ENCODE measurements around the gene COL21A1. TPM values are rescaled to one million over a fixed set of nuclear protein-coding genes. Genes with fewer than 3 reads are reported as not detected.

COL21A1 gene
- total and polyA plus RNA-seq, 2 of the 4 experiments (the other 2 are of a cell fraction), result 0.05 TPM; not detected in 1

DNA sequence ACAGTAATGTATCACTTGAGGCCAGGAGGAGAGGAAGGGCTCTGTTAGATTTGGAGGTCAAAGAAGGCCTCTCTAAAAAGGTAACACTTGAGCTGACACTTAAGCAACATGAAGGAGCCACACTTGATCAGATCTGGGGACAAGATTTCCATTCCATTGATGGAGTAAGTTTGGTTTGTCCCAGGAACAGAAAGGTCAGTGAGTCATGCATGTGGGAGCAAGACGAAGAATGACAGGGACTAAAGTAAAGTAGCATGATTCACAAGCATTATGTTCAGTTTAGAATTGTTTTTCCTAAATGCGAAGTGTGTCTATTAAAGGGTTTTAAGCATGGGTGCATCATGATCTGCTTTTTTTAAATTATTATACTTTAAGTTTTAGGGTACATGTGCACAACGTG, 47.4 kb downstream of the COL21A1 start:
- Histone ChIP-seq H3K9ac (ENCODE audit: low read depth, low read length) (no peak overlapping the region), H4K8ac (ENCODE audit: low read depth in 2 of 2, low read length in 2 of 2) (no peak overlapping the region), H3K4ac (ENCODE audit: low read depth, low read length) (no peak overlapping the region), H3K14ac (replicated peaks; ENCODE audit: low read depth, low read length) (peak overlapping the region; percentile 51; the same call in 1 of the 2 replicates), H3K27me3 (ENCODE audit: control insufficient read depth, insufficient read depth, low read length) (no peaks in the 10 kb centered on the region), H3K9me3 (ENCODE audit: control insufficient read depth, insufficient read depth, low read length) (no peaks in the 10 kb centered on the region), H3K18ac (ENCODE audit: low read depth, low read length) (no peak overlapping the region), H2BK5ac (ENCODE audit: low read depth, low read length, poor library complexity, severe bottlenecking) (no peak overlapping the region), H2AK9ac (replicated peaks; ENCODE audit: low read depth, low read length, poor library complexity) (no peak overlapping the region), H3K4me1 (ENCODE audit: control insufficient read depth, insufficient read depth, low read length) (no peaks in the 10 kb centered on the region), H3K4me3 (ENCODE audit: insufficient read depth, low read depth, low read length) (no peak overlapping the region), H4K20me1 (ENCODE audit: insufficient read depth, low read length) (no peaks in the 10 kb centered on the region), H3K36me3 (ENCODE audit: control insufficient read depth, insufficient read depth, low read length) (no peaks in the 10 kb centered on the region), H2BK20ac (ENCODE audit: low read depth, low read length) (no peak overlapping the region), H2AK5ac (ENCODE audit: low read depth, low read length) (no peak overlapping the region), H3K79me1 (ENCODE audit: low read depth in 1 of 2, low read length in 2 of 2) (no peaks in the 10 kb centered on the region), H2BK120ac (ENCODE audit: low read depth, low read length) (no peak overlapping the region), H4K91ac (ENCODE audit: insufficient read depth, low read depth, low read length) (no peak overlapping the region), H2AFZ (replicated peaks; ENCODE audit: low read length, poor library complexity) (no peak overlapping the region), H2BK15ac (ENCODE audit: low read depth, low read length) (no peak overlapping the region), H3K23ac (ENCODE audit: low read depth, low read length) (no peak overlapping the region), H3K27ac (ENCODE audit: insufficient read depth, low read length) (no peak overlapping the region), H3K9me1 (ENCODE audit: insufficient read depth, low read length) (no peaks in the 10 kb centered on the region), H3K4me2 (ENCODE audit: low read depth, low read length) (no peak overlapping the region), H4K5ac (ENCODE audit: low read depth, low read length) (no peak overlapping the region), H3K56ac (ENCODE audit: extremely low read depth, insufficient read depth, low read length) (no peak overlapping the region)
- BruUV-seq (replicated peaks), result no TSS peak
- no peak for TF ChIP-seq MAZ (IDR thresholded peaks at IDR 0.05; ENCODE audit: borderline replicate concordance, low read depth, low read length)
- TF ChIP-seq RCOR1 (IDR thresholded peaks at IDR 0.05; ENCODE audit: insufficient replicate concordance, low read length), result no peak
- TF ChIP-seq, protein P1, sequence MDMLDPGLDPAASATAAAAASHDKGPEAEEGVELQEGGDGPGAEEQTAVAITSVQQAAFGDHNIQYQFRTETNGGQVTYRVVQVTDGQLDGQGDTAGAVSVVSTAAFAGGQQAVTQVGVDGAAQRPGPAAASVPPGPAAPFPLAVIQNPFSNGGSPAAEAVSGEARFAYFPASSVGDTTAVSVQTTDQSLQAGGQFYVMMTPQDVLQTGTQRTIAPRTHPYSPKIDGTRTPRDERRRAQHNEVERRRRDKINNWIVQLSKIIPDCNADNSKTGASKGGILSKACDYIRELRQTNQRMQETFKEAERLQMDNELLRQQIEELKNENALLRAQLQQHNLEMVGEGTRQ (IDR thresholded peaks at IDR 0.05; ENCODE audit: low read depth, low read length), result no peak
- no peak for TF ChIP-seq MXI1 (IDR thresholded peaks at IDR 0.05; ENCODE audit: borderline replicate concordance, low read depth, low read length)
- no peak for TF ChIP-seq CHD1 (IDR thresholded peaks at IDR 0.05; ENCODE audit: low read depth, low read length)
- TF ChIP-seq SMC3 (IDR thresholded peaks at IDR 0.05; ENCODE audit: low read depth, low read length), result no peak
- TF ChIP-seq ELK1 (IDR thresholded peaks at IDR 0.05; ENCODE audit: borderline replicate concordance, low read depth, low read length), result no peak
- no peak for TF ChIP-seq RAD21 (IDR thresholded peaks at IDR 0.05; ENCODE audit: low read length)
- TF ChIP-seq BHLHE40 (IDR thresholded peaks at IDR 0.05; ENCODE audit: low read depth, low read length), result no peak
- TF ChIP-seq CTCF (conservative IDR thresholded peaks at IDR 0.05; ENCODE audit: low read depth, low read length), result no peak
- intact Hi-C loops (cut with micrococcal nuclease) (no loop called here), dilution Hi-C loops (cut with HindIII; ENCODE audit: low sequenced_read_pairs, unreplicated experiment) (no loop called here), in situ Hi-C loops (cut with MboI; ENCODE audit: low sequenced_read_pairs) (no loop called here)
- CTCF ChIA-PET, result no interaction called here
- POLR2A ChIA-PET (ENCODE audit: unreplicated experiment), result no interaction called here
- ATAC-seq (ENCODE audit: low read depth) (no peak), DNase-seq (peak; percentile 22)
- WGBS, 2 experiments (ENCODE audit: extremely low coverage in 2 of 2, insufficient read length in 1 of 2), result 20% methylated on average over 1 of the region's 3 CpGs; no CpG with 5 or more reads in 1 of the 2 experiments

Measured in IMR-90 (cell line).